ENCODE data around the gene DSG4. TPM values are rescaled to one million over a fixed set of nuclear protein-coding genes. Genes with fewer than 3 reads are reported as not detected.

The DSG4 gene
- total and polyA plus RNA-seq, 3 experiments from 2014 or later, result not detected

- no peaks in the 10 kb centered on the region for H3K36me3 ChIP-seq (ENCODE audit: insufficient read depth, low read length)
- no peaks in the 10 kb centered on the region for H3K4me1 ChIP-seq (ENCODE audit: insufficient read depth, low read length)
- H3K4me3 Mint-ChIP-seq, result no peak overlapping the region
- POLR2A ChIA-PET, result no interaction called here
- no peaks in the 10 kb centered on the region for H3K27me3 ChIP-seq (ENCODE audit: insufficient read depth, low read length, poor library complexity, severe bottlenecking)
- CTCF ChIA-PET, result no interaction called here
- no peak for DNase-seq
- no peak overlapping the region for H3K27ac ChIP-seq (ENCODE audit: low read depth, low read length)
- H3K36me3 Mint-ChIP-seq, result no peaks in the 10 kb centered on the region
- peaks cover 2 to 18% (median 7%) of the 10 kb centered on the region in 5 donors for H3K9me3 Mint-ChIP-seq
- no peak overlapping the region for H3K4me3 ChIP-seq (ENCODE audit: low read length)
- no peaks in the 10 kb centered on the region for H3K4me1 Mint-ChIP-seq
- no peaks in the 10 kb centered on the region for H3K27me3 Mint-ChIP-seq
- H3K9me3 ChIP-seq (ENCODE audit: low read length), result no peaks in the 10 kb centered on the region
- H3K27ac Mint-ChIP-seq, result no peak overlapping the region
Observed at GRCh38 chr18:31429623-31430022, 53.0 kb downstream of the DSG4 start.

GRCh38 chr18:31430072-31430471 lies 53.5 kb downstream of the DSG4 start:
- ChIA-PET CTCF (no interaction called here), POLR2A (no interaction called here)
- H3K9me3 ChIP-seq (ENCODE audit: low read length), result no peaks in the 10 kb centered on the region
- Mint-ChIP-seq H3K36me3 (no peaks in the 10 kb centered on the region), H3K27ac (no peak overlapping the region), H3K27me3 (no peaks in the 10 kb centered on the region), H3K4me1 (no peaks in the 10 kb centered on the region), H3K9me3 (peaks cover 2 to 18% (median 7%) of the 10 kb centered on the region in 5 donors), H3K4me3 (no peak overlapping the region)
- no peaks in the 10 kb centered on the region for H3K27me3 ChIP-seq (ENCODE audit: insufficient read depth, low read length, poor library complexity, severe bottlenecking)
- H3K27ac ChIP-seq (ENCODE audit: low read depth, low read length), result no peak overlapping the region
- H3K4me1 ChIP-seq (ENCODE audit: insufficient read depth, low read length), result no peaks in the 10 kb centered on the region
- no peak overlapping the region for H3K4me3 ChIP-seq (ENCODE audit: low read length)
- no peak for DNase-seq
- no peaks in the 10 kb centered on the region for H3K36me3 ChIP-seq (ENCODE audit: insufficient read depth, low read length)

DNA sequence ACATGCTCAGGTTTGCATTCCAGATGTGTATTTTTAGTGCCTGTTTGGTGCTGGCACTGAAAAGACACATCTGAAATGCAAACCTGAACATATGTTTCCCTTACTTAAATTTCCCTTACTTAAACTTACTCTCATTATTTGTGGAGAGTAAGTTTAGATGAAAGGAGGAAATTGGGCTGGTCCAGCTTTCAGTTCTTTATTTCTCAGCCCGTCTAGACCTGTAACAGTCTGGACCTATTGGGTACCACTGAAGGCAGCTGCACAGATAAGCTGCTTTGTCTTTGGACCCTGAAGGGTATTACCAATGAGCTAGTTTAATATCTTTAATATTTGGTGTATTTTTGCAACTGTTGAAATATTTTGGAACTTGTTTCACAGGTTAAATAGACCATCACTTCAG lies 54.0 kb downstream of the DSG4 start:
- Mint-ChIP-seq H3K27me3 (no peaks in the 10 kb centered on the region), H3K4me3 (no peak overlapping the region), H3K36me3 (no peaks in the 10 kb centered on the region), H3K27ac (no peak overlapping the region), H3K4me1 (no peaks in the 10 kb centered on the region), H3K9me3 (peaks cover 2 to 18% (median 7%) of the 10 kb centered on the region in 5 donors)
- no peak overlapping the region for H3K4me3 ChIP-seq (ENCODE audit: low read length)
- no peaks in the 10 kb centered on the region for H3K27me3 ChIP-seq (ENCODE audit: insufficient read depth, low read length, poor library complexity, severe bottlenecking)
- no peaks in the 10 kb centered on the region for H3K9me3 ChIP-seq (ENCODE audit: low read length)
- no peak overlapping the region for H3K27ac ChIP-seq (ENCODE audit: low read depth, low read length)
- POLR2A ChIA-PET, result no interaction called here
- H3K36me3 ChIP-seq (ENCODE audit: insufficient read depth, low read length), result no peaks in the 10 kb centered on the region
- no peak for DNase-seq
- CTCF ChIA-PET, result no interaction called here
- H3K4me1 ChIP-seq (ENCODE audit: insufficient read depth, low read length), result no peaks in the 10 kb centered on the region

DNA sequence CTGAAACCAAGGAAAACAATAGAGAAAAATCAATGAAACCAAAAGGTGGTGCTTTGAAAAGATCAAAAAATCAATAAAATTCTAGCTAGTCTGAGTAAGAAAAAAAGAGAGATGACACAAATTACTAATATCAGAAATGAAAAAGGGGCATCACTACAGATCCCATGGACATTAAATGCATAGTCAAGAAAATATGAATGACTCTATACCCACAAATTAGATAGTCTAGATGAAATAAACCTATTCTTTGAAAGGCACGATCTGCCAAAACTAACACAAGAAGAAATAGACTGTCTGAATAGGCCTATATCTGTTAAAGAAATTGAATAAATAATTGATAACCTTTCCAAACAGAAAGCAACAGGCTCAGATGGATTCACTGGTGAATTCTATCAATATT lies 55.7 kb downstream of the DSG4 start:
- no peak overlapping the region for H3K27ac Mint-ChIP-seq
- no peaks in the 10 kb centered on the region for H3K27me3 Mint-ChIP-seq
- no peak for DNase-seq
- peaks cover 2 to 18% (median 7%) of the 10 kb centered on the region in 5 donors for H3K9me3 Mint-ChIP-seq
- H3K27me3 ChIP-seq (ENCODE audit: insufficient read depth, low read length, poor library complexity, severe bottlenecking), result no peaks in the 10 kb centered on the region
- H3K4me3 Mint-ChIP-seq, result no peak overlapping the region
- H3K4me1 ChIP-seq (ENCODE audit: insufficient read depth, low read length), result no peaks in the 10 kb centered on the region
- H3K27ac ChIP-seq (ENCODE audit: low read depth, low read length), result no peak overlapping the region
- H3K4me1 Mint-ChIP-seq, result no peaks in the 10 kb centered on the region
- ChIA-PET POLR2A (no interaction called here), CTCF (no interaction called here)
- no peaks in the 10 kb centered on the region for H3K36me3 Mint-ChIP-seq
- H3K9me3 ChIP-seq (ENCODE audit: low read length), result no peaks in the 10 kb centered on the region
- H3K4me3 ChIP-seq (ENCODE audit: low read length), result no peak overlapping the region
- H3K36me3 ChIP-seq (ENCODE audit: insufficient read depth, low read length), result no peaks in the 10 kb centered on the region

GRCh38 chr18:31436825-31437224 lies 60.2 kb downstream of the DSG4 start:
- H3K4me1 Mint-ChIP-seq, result no peaks in the 10 kb centered on the region
- H3K36me3 ChIP-seq (ENCODE audit: insufficient read depth, low read length), result no peaks in the 10 kb centered on the region
- DNase-seq, result no peak
- no peak overlapping the region for H3K27ac ChIP-seq (ENCODE audit: low read depth, low read length)
- H3K27me3 ChIP-seq (ENCODE audit: insufficient read depth, low read length, poor library complexity, severe bottlenecking), result no peaks in the 10 kb centered on the region
- ChIA-PET CTCF (no interaction called here), POLR2A (no interaction called here)
- no peaks in the 10 kb centered on the region for H3K36me3 Mint-ChIP-seq
- no peaks in the 10 kb centered on the region for H3K27me3 Mint-ChIP-seq
- peaks cover 0 to 17% (median 3%) of the 10 kb centered on the region in 5 donors for H3K9me3 Mint-ChIP-seq
- no peak overlapping the region for H3K4me3 Mint-ChIP-seq
- no peak overlapping the region for H3K4me3 ChIP-seq (ENCODE audit: low read length)
- H3K4me1 ChIP-seq (ENCODE audit: insufficient read depth, low read length), result no peaks in the 10 kb centered on the region
- no peak overlapping the region for H3K27ac Mint-ChIP-seq
- no peaks in the 10 kb centered on the region for H3K9me3 ChIP-seq (ENCODE audit: low read length)

GRCh38 chr18:31438402-31438801 lies 61.8 kb downstream of the DSG4 start:
- Mint-ChIP-seq H3K9me3 (peaks cover 0 to 4% (median 0%) of the 10 kb centered on the region in 5 donors), H3K4me3 (no peak overlapping the region), H3K27ac (no peak overlapping the region), H3K4me1 (no peaks in the 10 kb centered on the region), H3K36me3 (no peaks in the 10 kb centered on the region), H3K27me3 (no peaks in the 10 kb centered on the region)
- no peaks in the 10 kb centered on the region for H3K9me3 ChIP-seq (ENCODE audit: low read length)
- H3K27ac ChIP-seq (ENCODE audit: low read depth, low read length), result no peak overlapping the region
- H3K4me1 ChIP-seq (ENCODE audit: insufficient read depth, low read length), result no peaks in the 10 kb centered on the region
- ChIA-PET POLR2A (no interaction called here), CTCF (no interaction called here)
- DNase-seq, result no peak
- no peaks in the 10 kb centered on the region for H3K27me3 ChIP-seq (ENCODE audit: insufficient read depth, low read length, poor library complexity, severe bottlenecking)
- no peak overlapping the region for H3K4me3 ChIP-seq (ENCODE audit: low read length)
- no peaks in the 10 kb centered on the region for H3K36me3 ChIP-seq (ENCODE audit: insufficient read depth, low read length)

DNA sequence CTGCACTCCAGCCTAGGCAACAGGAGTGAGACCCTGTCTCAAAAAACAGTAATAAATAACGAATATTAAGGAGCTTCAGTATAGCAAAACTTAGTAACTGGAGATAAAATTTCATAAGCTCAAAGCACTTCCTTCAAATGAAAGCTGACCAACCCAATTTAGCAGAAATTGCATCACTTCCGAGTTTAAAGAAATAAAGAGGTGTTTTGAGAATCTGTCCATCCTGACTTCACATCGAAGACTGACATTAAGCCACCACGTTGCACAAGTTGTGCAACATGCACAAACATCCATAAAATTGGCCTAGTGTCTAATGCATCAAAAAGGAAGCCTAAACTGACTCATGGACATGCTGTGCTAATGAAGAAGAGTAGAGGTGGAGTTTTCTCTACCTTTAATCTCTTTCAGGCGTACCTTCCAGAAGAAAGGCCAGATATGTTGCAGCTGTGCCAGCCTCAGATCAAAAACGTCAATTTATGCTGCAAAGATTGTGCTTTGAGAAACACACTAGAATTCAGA lies 63.3 kb downstream of the DSG4 start:
- H3K27me3 Mint-ChIP-seq, result no peaks in the 10 kb centered on the region
- Histone ChIP-seq H3K27ac (ENCODE audit: low read depth, low read length) (no peak overlapping the region), H3K36me3 (ENCODE audit: insufficient read depth, low read length) (no peaks in the 10 kb centered on the region), H3K27me3 (ENCODE audit: insufficient read depth, low read length, poor library complexity, severe bottlenecking) (no peaks in the 10 kb centered on the region), H3K9me3 (ENCODE audit: low read length) (no peaks in the 10 kb centered on the region), H3K4me3 (ENCODE audit: low read length) (no peak overlapping the region), H3K4me1 (ENCODE audit: insufficient read depth, low read length) (no peaks in the 10 kb centered on the region)
- DNase-seq, result no peak
- H3K36me3 Mint-ChIP-seq, result no peaks in the 10 kb centered on the region
- peaks cover 0 to 3% (median 0%) of the 10 kb centered on the region in 5 donors for H3K9me3 Mint-ChIP-seq
- POLR2A ChIA-PET, result no interaction called here
- no peak overlapping the region for H3K4me3 Mint-ChIP-seq
- no peaks in the 10 kb centered on the region for H3K4me1 Mint-ChIP-seq
- H3K27ac Mint-ChIP-seq, result no peak overlapping the region
- CTCF ChIA-PET, result no interaction called here

DNA sequence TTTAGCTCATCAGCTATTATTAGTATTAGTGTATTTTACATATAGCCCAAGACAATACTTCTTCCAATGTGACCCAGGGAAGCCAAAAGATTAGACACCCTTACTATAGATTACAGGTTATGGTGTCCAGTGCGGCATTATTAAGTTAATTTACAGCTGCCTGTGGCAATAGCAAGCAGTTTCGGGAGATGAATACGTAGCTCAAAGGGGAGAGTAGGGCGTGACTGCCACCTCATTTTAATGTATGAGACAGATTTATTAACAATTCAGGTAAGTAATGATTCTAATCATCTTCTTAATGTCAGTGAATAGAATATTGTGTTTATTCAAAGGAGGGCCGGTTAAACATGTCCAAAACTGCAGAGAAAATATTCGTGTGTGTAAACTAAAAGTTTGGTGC lies 64.2 kb downstream of the DSG4 start:
- H3K4me1 ChIP-seq (ENCODE audit: insufficient read depth, low read length), result no peaks in the 10 kb centered on the region
- DNase-seq, result no peak
- ChIA-PET POLR2A (no interaction called here), CTCF (no interaction called here)
- no peaks in the 10 kb centered on the region for H3K36me3 ChIP-seq (ENCODE audit: insufficient read depth, low read length)
- no peak overlapping the region for H3K27ac ChIP-seq (ENCODE audit: low read depth, low read length)
- no peaks in the 10 kb centered on the region for H3K36me3 Mint-ChIP-seq
- no peaks in the 10 kb centered on the region for H3K27me3 Mint-ChIP-seq
- H3K27me3 ChIP-seq (ENCODE audit: insufficient read depth, low read length, poor library complexity, severe bottlenecking), result no peaks in the 10 kb centered on the region
- H3K4me3 Mint-ChIP-seq, result no peak overlapping the region
- peaks cover 0 to 3% (median 0%) of the 10 kb centered on the region in 5 donors for H3K9me3 Mint-ChIP-seq
- no peaks in the 10 kb centered on the region for H3K4me1 Mint-ChIP-seq
- no peaks in the 10 kb centered on the region for H3K9me3 ChIP-seq (ENCODE audit: low read length)
- H3K4me3 ChIP-seq (ENCODE audit: low read length), result no peak overlapping the region
- no peak overlapping the region for H3K27ac Mint-ChIP-seq

- no peak overlapping the region for H3K4me3 Mint-ChIP-seq
- ChIA-PET CTCF (no interaction called here), POLR2A (no interaction called here)
- H3K36me3 Mint-ChIP-seq, result no peaks in the 10 kb centered on the region
- H3K4me1 Mint-ChIP-seq, result no peaks in the 10 kb centered on the region
- H3K9me3 Mint-ChIP-seq, result peaks cover 0 to 3% (median 0%) of the 10 kb centered on the region in 5 donors
- no peak overlapping the region for H3K27ac ChIP-seq (ENCODE audit: low read depth, low read length)
- no peaks in the 10 kb centered on the region for H3K9me3 ChIP-seq (ENCODE audit: low read length)
- no peak for DNase-seq
- no peaks in the 10 kb centered on the region for H3K36me3 ChIP-seq (ENCODE audit: insufficient read depth, low read length)
- H3K27ac Mint-ChIP-seq, result no peak overlapping the region
- H3K27me3 Mint-ChIP-seq, result no peaks in the 10 kb centered on the region
- H3K4me3 ChIP-seq (ENCODE audit: low read length), result no peak overlapping the region
- no peaks in the 10 kb centered on the region for H3K4me1 ChIP-seq (ENCODE audit: insufficient read depth, low read length)
- no peaks in the 10 kb centered on the region for H3K27me3 ChIP-seq (ENCODE audit: insufficient read depth, low read length, poor library complexity, severe bottlenecking)
Observed at GRCh38 chr18:31441493-31441892, 64.9 kb downstream of the DSG4 start.
